ENCODE data around the gene TSPAN5.
"Not testable (repeated sequence)": the region's sequence is repeated elsewhere in the genome, so short reads cannot be mapped to it uniquely, and the experiment has no call there.

TSPAN5 gene

DNA sequence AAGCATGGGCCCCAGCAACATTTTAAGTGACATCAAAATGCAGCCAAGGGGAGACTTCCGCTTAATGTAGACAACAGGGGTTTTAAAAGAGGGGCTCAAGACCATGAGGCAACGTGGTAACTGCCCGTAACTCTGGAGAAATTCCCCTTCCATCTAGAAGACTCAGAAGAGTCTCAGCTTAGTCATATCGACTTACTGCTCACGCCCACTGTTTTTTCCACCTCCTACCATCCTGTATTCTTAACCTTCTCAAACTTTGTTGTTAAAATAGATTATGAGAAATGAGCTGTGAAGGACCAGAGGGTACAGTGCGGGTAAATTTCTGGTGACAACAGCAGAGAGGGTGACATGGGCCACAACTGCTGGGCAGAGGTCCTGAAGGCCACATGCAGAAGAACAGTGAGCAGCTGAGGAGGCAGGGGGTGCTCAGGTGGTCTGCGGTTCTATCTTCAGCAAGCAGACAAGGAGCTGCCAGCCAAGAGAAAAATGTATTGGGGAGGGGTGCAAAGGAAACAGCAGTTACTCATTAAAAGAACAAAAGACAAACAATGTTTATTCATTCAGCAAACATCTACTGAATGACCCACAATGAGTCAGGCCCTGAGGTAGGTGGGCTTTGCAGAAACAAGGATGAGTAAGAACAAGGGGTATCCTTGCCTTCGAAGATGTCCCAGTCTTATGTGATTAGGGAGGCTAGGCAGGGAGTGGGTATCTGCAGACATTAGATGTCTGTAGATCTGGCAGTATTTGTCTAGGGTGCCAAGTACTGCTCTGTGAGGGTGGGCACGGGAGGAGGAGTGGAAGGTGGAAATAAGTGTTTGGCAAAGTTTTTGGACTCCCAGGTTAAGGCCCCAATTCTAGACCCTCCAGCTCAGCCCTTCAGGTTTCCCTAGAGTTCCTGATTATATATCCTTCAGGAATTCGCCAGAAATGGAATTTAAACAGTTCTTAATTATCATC lies 175.3 kb downstream of the TSPAN5 start:
- no peak overlapping the region for H3K27ac ChIP-seq
- TF ChIP-seq, protein P1, sequence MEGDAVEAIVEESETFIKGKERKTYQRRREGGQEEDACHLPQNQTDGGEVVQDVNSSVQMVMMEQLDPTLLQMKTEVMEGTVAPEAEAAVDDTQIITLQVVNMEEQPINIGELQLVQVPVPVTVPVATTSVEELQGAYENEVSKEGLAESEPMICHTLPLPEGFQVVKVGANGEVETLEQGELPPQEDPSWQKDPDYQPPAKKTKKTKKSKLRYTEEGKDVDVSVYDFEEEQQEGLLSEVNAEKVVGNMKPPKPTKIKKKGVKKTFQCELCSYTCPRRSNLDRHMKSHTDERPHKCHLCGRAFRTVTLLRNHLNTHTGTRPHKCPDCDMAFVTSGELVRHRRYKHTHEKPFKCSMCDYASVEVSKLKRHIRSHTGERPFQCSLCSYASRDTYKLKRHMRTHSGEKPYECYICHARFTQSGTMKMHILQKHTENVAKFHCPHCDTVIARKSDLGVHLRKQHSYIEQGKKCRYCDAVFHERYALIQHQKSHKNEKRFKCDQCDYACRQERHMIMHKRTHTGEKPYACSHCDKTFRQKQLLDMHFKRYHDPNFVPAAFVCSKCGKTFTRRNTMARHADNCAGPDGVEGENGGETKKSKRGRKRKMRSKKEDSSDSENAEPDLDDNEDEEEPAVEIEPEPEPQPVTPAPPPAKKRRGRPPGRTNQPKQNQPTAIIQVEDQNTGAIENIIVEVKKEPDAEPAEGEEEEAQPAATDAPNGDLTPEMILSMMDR (conservative IDR thresholded peaks at IDR 0.05), result no peak
- no peak for TF ChIP-seq ZFX (IDR thresholded peaks at IDR 0.05)

DNA sequence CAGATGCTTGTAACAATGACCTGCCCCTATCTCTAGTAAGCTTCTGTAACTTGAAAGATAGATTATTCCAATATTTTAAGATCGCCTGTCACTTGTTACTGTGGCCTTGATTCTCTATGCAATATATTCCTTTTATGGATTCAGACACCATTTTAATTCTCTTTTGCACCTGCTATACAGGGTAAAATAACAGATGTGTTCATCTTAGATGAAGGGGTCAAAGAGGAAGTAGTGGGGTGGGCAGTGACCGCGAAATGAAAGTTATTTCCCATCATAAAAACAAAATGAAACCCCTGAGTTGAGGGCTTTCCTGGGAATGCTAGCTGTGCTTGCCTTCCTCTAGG lies 175.9 kb downstream of the TSPAN5 start:
- no peak overlapping the region for H3K27ac ChIP-seq
- no peak for TF ChIP-seq ZFX (IDR thresholded peaks at IDR 0.05)
- TF ChIP-seq, protein P1 (conservative IDR thresholded peaks at IDR 0.05), result no peak

- no peak overlapping the region for H3K27ac ChIP-seq
- TF ChIP-seq, protein P1 (conservative IDR thresholded peaks at IDR 0.05), result no peak
- TF ChIP-seq ZFX (IDR thresholded peaks at IDR 0.05), result no peak
These were observed 177.2 kb downstream of the TSPAN5 start for GRCh38 chr4:98481167-98481566.

- no peak overlapping the region for H3K27ac ChIP-seq
- TF ChIP-seq, protein P1 (conservative IDR thresholded peaks at IDR 0.05), result no peak
- no peak for TF ChIP-seq ZFX (IDR thresholded peaks at IDR 0.05)
These were observed 177.9 kb downstream of the TSPAN5 start for GRCh38 chr4:98480535-98480934.

- H3K27ac ChIP-seq, result not testable (repeated sequence)
These were observed 178.8 kb downstream of the TSPAN5 start for GRCh38 chr4:98479590-98479989.

DNA sequence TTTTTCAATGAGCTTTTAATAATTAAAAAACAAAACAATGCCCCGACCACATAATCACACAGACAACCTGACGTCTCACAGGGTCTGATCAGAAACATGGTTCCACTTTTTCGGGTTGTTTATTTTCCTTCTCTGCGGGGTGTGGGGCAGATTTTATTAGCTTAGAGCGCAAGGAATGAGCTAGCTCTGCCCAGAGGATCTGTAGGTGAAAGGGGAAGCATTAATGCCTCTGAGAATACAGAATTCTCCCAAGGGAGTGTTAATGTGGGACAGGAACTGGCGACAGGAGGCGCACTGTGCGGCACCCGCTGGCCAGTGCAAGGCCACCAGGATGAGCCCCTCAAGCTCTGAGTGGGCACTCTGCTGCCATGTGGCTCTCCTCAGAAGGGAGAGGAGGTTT lies 181.5 kb downstream of the TSPAN5 start:
- no peak overlapping the region for H3K27ac ChIP-seq
- no peak for TF ChIP-seq ZFX (IDR thresholded peaks at IDR 0.05)
- TF ChIP-seq, protein P1 (conservative IDR thresholded peaks at IDR 0.05), result no peak

DNA sequence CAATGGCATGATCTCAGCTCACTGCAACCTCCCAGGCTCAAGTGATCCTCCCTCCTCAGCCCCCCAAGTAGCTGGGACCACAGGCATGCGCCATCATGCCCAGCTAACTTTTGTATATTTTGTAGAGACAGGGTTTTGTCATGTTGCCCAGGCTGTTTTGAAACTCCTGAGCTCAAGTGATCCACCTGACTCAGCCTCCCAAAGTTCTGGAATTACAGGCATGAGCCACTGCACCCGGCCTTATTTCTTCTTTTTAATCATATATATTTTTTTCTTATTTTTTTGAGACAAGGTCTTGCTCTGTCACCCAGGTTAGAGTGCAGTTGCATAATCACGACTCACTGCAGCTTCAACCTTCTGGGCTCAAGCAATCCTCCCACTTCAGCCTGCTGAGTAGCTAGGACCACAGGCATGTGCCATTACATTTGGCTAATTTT lies 184.0 kb downstream of the TSPAN5 start:
- H3K27ac ChIP-seq, result no peak overlapping the region
- no peak for TF ChIP-seq ZFX (IDR thresholded peaks at IDR 0.05)
- TF ChIP-seq, protein P1 (conservative IDR thresholded peaks at IDR 0.05), result no peak

DNA sequence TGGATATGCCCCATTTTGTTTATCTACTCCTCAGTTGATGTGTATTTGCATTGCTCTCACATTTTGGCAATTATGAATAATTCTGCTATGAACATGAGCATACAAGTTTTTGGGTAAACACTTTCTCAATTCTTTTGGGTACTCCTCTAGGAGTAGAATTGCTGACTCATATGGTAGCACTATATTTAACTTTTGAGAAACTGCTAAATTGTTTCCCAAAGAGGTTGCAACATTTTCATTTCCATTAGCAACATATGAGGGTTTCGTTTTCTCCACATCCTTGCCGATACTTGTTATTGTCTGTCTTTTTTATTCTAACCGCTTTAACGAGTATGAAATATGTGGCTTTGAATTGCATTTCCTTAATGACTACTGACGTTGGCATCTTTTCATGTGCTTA lies 185.4 kb downstream of the TSPAN5 start:
- no peak overlapping the region for H3K27ac ChIP-seq
- TF ChIP-seq, protein P1 (conservative IDR thresholded peaks at IDR 0.05), result no peak
- TF ChIP-seq ZFX (IDR thresholded peaks at IDR 0.05), result no peak
